Activated CD4-positive, alpha-beta T cell treated with anti-CD3 and anti-CD28 coated beads, Interleukin-10, Interleukin-2, amounts not matched to agents 100 ng/mL and 50 ng/mL, durations not matched to agents 16 hours and 8 hours (primary cell): ENCODE measurements around the gene PKIB.
"Not testable (repeated sequence)": the region's sequence is repeated elsewhere in the genome, so short reads cannot be mapped to it uniquely, and the experiment has no call there.

Experiments used
- DNase-seq: peaks from one replicate; pipeline ENCODE4 v3.0.0-alpha.2; 2020

Gene PKIB, protein sequence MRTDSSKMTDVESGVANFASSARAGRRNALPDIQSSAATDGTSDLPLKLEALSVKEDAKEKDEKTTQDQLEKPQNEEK

DNA sequence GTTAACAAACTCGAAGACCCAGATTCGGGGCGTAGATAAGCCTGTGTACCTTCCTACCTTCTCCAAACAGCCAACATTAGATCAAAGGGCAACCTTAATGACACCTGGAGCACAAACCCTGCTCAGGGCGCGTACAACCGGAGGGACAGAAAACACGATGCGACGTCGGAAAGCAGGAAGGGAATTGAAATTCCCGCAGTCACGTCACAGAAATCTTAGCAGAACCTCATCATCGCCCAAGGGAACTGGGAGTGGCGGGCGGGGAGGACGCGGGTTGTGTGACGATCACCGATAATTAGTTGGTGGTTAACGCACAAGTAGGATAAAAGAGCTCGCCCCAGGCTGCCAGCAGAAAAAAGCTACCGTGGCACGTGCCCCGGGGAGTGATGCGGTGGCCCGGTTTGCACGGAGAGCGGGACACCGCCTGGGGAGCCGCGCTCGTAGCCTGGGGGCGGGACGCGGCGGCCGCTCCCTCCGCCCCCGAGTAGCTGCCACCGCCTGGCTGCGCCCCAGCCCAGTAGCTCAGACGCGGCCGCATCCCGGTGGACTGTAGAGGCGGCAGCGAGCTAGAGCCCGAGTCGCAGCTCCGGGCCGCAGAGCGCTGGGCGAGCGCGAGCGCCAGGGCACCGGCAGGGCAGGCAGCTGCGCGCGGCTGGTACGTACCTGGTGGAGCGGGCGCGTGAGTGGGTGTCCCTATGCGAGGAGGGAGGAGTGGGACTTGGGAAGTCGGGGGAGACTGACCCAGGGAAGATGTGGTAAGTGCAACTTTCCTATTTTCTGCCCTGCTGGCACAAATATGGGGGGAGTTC lies at the start of gene PKIB:
Gene PKIB, plus strand, starts transcription at position 525 of the 809 bp plus-strand sequence. CDS start 107,390 bp downstream, outside the sequence.
- peak; percentile 60 for DNase-seq

DNA sequence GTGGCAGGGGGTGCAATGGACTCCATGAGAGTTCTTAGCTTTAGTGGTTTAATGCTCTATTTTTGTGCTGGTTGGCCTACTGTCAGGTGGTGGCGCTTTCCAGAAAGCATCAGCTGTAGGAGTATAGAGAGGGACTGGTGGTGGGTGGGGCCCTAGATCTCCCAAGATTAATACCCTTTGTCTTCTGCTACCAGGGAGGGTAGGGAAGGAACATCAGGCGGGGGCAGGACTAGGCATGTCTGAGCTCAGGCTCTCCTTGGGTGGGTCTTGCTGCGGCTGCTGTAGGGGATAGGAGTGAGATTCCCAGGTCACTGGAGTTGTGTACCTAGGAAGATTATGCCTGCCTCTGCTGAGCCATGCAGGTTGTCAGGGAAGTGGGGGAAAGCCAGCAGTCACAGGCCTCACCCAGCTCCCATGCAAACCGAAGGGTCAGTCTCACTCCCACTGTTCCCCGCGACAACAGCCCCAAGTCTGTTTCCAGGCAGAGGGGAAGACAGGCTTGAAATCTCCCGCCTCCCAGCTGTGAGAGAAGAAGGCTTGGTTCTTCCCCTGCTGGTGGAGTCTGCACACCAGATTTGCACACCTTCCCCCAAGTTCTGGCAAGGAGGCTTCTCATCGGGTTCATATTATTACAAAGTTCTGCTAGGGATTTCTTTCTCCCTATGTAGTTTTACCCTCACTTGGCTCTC lies 46.7 kb upstream of the PKIB start:
- DNase-seq = no peak

DNA sequence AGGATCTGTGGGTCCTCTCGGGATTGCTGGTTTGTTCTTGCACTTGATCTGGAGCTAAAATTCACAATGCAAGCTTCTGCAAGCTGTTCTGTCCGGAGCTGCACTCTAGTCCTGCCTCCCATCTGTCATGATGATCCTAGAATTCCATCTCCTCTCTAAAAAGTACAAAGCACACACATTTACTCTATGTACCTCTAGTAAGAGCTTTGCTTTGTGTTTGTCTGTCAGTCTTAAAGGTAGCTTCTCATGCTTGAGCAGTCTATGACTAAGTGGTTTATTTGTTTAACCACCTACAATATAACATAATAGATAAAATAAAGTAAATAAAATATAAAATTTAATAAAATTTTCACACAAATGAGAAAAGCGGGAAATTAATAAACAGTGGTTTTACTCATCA lies 46.0 kb upstream of the PKIB start:
- no peak for DNase-seq

DNA sequence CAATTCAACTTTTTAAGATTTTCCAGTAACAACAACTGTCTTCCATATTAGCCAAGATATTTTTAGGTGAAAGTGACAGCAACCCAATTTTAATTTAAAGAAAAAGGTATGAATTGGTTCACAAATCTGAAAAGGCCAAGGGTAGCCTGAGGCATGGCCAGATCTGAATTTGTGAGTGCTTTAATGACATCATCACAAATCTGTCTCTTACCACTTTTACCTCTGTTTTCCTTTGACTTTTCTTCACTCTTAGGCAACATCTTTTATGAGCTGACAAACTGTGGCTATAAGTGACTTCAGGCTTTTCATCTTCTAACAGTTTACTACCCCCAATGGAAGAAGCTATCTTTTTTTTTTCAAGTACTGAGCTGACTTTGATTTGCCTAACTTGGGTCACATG lies 44.5 kb upstream of the PKIB start:
- DNase-seq = no peak

DNA sequence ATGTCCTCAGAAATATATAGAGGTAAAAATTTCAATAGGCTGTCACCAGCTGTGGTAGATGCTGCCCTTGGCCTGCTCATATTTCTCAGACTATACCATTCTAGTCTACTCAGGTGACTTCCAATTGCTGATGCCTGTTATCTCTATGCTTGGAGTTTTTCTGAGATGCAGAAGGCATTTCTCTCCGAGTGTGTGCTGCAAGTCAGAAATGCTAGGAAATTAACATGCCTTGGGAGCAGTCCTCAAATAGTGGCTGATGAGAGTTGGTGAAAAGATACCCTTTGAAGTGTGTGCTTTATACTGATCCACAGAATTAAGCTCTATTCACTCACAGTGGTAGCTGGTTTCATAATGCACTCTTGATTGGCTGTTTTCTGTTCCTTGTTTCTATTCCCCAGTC lies 43.2 kb upstream of the PKIB start:
- DNase-seq = no peak

DNA sequence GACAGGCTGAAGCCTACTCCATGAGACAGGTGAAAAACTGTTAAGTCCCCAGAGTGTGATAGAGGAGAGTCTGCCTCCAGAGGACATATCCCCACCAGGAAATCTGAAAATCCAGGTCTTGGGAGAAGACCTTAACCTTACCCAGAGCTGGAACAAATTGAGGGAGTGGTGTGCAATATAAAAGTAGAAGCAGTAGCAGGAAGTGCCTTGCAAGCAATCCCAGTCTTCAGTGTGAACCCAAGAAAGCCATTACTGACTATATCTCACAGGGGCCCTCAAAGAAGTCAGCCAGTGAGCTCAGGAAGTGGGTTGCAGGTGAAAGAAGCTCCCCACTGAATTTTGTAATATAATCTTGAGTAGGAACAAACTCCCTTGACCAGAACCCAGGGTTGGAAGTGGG lies 41.9 kb upstream of the PKIB start:
- no peak for DNase-seq

DNA sequence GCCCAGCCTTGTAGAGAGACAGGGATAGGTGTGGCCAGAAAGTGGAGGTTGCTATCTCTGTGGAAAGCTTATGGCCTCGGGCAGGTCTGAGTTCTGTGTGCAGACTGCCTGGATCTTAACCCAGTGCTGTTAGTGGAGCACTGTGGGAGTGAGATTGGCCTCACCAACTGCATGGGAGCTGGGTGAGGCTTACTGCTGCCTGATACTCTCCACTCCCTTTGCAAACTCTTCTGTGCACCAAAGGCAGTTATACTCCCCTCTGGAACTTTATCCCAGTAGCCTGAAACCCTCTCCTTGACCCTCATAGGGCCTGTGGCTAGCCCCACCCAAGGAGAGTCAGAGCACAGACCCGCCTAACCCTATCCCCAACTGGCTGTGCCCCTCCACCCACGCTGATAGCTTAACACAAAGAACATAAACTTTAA lies 41.4 kb upstream of the PKIB start:
- no peak for DNase-seq

DNA sequence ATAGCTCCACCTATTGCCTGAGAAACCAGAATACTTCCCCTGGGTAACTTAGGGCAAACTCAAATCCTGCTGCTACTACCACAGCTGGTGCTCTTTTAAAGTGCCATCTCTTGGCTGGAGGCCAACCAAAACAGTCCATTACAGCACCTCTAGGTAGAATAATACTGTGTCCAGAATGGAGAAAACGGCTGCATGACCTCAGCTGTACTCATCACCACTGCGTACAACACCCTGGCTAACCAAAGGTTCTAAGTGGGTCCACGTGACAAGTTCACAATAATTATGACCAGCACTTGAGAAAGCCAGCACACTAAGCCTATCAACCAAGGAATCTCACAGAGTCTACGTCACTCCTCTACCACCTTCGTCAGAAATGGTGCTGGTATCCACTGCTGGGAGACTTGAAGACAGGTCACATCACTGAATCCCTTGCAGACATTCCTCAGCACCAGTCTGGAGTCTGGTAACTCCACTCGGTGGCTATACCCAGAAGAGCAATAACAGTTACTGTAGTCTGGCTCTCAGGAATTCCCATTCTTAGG lies 40.9 kb upstream of the PKIB start:
- no peak for DNase-seq

DNA sequence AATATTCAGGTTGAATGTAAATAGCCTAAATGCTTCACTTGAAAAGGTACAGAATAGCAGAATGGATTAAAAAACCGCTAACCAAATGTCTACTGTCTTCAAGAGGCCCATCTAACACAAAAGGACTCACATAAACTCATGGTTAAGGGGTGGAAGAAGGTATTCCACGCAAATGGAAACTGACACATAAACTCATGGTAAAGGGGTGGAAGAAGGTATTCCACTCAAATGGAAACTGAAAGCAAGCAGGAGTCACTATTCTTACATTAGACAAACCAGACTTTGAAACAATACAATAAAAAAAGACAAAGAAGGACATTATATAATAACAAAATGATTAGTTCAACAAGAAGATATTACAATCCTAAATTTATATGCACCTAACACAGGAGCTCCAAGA lies 38.3 kb upstream of the PKIB start:
- DNase-seq = peak; percentile 1

DNA sequence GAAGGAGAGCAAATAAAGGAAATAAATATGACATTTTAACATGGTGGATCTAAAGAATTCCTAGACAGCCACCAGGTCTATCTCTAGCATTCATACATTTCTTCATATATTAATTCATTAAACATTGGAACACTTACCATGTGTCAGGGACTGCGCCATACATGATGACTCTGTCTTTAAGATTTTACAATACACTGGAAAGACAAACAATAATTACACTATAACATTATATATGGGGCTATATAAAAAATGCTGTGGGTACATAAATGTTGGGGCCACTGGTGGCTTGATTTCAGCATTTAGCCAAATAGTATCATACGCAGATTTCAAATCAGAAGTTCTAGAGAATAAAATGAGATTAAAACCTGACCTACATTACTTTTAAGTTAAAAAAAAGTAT lies 33.3 kb upstream of the PKIB start:
- DNase-seq = no peak

DNA sequence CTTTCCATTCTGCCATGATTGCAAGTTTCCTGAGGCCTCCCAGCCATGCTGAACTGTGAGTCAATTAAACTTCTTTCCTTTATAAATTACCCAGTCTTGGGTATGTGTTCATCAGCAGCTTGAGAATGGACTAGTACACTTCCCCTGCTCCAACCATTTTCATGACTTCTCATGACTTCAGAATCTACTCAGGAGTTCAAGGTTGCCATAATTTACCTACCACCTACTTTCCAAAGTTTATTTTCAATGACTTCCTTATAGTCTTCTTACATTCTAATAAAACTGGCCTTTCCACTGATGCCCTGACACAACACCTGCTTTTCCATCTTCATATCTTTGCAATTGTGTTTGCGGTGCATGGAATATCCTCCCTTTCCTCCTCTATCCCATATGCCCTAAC lies 31.2 kb upstream of the PKIB start:
- no peak for DNase-seq

DNA sequence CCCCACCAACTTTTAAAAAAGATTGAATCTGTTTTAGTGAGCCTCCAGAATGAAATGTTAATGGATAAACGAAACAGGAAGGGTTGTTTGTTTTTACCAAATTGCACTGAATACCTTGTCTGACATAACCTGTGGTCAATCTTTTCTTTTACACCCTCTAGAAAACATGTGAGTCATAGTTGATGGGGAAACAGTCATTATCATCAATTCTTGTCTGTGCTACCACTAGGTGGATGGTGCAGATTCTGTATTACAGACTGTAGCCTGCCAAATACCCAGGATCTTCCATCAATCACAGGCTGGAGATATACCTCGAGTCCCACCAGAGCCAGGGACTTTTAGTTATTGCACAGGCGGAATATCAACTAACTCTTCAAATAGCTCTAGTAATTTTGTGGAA lies 29.5 kb upstream of the PKIB start:
- DNase-seq = peak; percentile 2

DNA sequence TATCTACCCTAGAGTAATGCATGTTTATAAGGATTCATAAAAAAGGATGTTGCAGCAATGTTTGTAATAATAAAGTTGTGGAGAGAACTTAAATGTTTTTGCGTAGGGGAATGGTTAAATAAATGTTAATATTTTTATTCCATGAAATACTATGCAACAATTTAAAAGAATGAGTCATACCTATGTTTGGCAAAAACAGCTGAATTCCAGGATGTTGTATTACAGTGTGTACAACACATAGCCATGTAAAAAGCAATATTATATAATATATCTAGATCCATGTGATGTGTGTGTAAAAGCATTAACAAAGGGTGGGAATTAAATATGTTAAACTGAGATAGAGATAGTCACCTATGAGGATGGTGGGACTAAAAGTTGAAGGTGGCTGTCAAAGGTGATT lies 21.1 kb upstream of the PKIB start:
- DNase-seq = no peak

DNA sequence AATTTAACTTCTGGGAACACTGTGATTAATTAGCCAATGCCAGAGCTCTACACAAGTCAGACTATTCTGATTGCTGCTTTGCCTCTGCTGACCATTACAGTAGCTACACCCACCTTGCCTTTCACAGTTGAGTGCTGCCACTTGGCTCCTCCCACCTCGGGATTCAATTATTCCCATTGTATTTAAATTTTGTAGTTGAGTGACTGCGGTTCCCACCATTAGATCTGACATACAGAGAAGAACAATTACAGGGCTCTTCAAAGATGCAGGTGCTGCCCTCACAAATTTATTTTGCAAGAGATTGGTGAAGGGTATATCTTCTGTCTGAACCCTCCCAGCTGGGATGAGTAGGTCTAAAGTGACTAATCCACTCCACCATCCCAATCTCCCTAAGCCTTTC lies 11.9 kb upstream of the PKIB start:
- DNase-seq = not testable (repeated sequence)

DNA sequence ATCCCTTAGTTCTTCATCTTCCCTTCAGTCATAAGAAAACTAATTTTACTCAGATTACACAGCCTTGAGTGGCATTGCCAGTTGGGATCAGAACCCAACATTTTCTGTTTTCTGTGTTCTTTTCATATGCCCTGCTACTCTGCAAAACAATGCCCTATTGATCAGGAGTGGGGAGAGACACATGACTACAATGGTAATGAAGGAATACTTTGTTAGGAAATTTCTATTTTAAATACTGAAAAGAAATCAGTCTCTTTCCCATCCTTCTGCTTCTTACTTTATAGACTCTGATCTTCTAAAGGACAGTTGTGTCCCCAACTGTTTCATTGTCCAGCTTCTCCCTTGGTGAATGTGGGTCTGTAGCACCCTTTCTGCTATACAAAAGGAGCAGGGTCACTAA lies 5.5 kb upstream of the PKIB start:
- no peak for DNase-seq

DNA sequence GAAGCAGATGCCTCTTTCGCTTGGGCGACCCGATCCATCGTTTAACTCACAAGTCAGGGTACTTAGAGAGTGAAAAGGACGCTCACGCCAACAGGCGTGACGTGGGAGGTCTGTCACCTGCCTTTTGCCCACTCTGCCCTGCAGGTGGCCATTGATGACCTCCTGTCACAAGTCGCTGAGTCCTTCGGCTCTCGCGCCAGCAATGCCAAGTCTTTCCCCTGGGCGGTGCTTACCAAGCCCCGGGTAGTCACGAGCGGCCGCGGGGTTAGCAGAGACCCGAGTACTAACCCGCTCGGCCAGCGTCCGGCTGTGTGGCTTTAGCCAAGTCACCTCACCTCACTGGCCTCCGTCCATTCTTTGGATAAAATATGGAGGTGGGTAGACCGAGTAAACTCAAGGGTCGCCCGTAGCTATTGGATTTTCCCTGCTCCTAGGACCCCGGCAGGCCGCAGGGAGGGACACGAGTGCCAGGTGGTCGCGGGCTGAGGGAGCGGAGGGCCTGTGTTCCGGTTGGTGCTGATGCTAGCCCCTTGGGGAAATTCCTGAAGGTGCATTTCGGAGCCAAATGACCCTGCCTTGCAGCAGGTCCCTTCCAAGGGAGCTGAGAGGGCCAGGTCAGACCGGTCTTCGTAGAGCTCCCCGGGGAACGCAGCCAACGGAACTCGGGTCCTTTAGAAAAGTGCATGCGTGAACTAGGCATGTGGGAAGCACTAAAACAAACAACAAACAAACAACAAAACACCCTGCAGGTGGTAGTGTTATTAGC lies 668 bp downstream of the PKIB start:
- DNase-seq = peak; percentile 8

DNA sequence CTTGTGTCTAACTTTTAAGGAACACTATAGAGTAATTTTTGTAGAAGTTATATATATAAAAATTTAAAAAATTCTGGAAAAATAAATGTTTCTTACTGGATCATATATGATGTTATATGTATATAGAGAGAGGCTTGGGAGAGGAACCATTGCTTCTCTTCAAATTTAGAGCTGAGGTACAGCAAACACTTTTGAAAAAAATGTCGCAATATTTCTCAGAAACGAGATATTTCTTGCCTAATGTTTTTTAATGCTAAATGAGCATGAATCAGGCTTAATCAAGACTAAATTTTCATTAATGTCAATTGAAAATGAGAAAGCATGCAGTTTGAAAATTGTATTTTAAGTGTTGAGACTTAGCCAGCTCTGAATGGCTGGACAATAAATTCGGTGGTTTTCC lies 2.6 kb downstream of the PKIB start:
- DNase-seq = no peak

DNA sequence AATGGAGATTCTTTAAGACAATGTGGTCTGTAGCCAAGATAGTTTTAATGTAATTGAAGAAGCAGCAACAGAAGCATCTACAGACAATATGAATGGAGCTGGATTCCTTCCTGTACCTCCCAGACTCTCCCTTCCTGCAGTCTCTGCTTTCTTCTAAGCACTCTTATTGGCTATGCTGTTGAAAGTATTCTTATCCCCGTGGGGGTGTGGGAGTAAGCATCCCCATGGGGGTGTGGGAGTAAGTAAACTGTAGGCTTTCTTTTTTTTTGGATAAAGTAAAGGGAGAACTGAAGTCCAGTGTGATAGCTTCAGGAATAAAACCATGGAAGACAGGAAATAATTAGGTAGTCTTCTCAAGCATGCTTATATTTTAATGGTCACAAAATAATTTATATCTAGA lies 4.1 kb downstream of the PKIB start:
- DNase-seq = no peak

DNA sequence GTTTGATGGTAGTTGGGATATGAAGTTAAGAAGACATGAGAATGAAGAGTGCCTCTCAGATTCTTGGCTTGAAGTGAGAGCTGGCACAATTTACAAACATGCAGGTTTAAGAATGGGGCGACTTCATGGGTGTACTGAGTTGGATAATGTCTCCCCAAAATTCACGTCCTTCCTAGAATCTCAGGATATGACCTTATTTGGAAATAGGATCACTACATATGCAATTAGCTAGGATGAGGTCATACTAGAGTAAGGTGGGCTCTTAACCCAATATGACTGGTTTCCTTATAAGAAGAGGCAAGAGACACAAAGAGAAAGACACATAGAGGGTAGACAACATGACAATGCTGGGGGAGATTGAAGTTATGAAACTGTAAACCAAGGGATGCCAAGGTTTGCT lies 5.2 kb downstream of the PKIB start:
- no peak for DNase-seq

DNA sequence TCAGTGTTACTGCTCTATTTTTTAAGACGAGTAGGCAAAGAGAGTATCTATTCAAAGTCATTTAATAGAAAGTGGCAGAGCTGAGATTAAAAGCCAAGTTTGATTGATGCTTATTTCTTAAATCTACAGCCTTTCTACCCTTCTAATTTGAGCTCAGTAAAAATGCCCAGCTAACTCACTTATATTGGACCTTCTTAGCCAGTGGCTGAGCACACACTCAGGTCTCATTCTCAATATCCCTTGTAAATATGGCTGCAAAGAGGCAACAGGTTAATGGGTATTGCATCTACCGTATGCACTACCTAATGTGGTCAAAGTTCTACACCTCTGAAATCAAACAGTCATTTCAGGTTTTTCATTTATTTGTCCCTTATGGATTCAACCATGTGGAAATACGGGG lies 6.7 kb downstream of the PKIB start:
- no peak for DNase-seq

DNA sequence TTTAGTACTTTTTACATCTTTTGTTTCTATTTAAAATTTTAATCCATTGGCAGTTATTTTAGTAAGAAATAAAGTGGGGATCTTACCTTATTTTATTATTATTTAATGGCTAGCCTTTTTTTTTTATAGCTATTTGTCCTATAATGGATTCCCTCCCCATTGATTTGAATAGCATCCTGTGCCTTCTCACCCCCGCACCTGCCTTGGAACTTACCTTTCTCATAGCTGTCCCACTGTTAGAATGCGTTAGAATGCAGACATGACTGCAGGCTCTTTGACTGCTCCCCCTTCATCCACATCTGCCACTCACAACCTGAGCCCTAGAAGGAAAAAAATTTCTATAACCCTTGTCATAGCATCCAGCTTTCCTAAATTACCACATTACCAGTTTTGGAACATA lies 9.1 kb downstream of the PKIB start:
- no peak for DNase-seq

DNA sequence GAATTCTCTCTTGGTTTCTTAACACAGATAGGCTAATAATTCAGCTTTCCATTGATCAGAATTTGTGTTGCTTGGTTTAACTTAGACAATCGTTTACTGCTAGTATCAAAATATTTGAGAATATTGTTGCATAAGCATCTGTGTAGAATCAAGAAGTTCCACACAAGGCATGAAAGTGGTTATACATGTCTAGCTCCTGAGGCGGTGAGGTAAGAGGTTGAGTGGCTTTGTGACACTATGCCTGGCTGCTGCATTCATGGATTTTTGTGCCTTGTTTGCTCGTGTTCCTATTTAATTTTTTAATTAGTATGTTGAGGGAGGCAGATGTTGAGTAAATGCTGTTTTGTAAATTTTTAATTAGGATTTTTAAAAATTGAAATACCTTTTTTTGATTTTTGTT lies 10.2 kb downstream of the PKIB start:
- DNase-seq = no peak

DNA sequence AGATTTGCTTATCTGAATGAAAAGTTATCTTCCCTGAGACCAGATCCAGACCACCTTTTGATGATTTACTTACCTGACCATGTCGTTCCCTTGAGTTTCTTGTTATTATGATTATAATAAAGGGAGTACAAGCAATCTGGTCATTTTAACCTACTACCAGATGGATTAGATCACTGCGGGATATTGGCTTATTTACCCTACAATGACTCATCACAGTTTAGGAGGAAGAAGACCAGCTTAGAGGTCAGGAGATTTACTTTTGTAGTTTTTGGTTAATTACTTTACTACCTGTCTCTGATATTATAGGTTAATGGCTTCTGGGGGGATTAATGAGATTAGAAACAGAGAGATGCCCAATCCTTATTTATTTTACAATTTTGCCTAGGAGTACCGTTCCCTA lies 10.7 kb downstream of the PKIB start:
- DNase-seq = no peak
